ENCODE measurements around the gene CEP63. TPM values are rescaled to one million over a fixed set of nuclear protein-coding genes. Genes with fewer than 3 reads are reported as not detected.

Gene CEP63
- total RNA-seq, 1 experiment from 2014 or later = 19.1 TPM

DNA sequence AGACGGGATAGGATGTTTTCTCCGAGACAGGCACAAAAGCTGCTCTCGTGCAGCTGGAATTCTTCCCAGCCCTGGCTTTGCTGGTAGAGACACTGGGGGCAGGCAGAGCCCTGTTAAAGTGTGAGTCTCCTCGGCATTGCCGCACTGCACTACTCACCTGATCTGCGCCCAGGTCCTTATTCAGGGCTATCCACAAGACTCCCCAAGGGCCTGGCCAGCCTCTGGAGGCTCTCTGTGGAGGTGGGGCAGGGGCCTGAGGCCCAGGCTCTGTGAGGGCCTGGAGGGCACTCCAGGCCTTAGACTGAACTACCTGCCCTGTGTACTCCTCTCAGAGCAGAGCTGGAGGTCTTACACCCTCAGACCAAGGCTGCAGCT is 116.6 kb downstream of the CEP63 start:
- DNase-seq (ENCODE audit: low read depth, low spot score) (no peak), ATAC-seq (no peak)

DNA sequence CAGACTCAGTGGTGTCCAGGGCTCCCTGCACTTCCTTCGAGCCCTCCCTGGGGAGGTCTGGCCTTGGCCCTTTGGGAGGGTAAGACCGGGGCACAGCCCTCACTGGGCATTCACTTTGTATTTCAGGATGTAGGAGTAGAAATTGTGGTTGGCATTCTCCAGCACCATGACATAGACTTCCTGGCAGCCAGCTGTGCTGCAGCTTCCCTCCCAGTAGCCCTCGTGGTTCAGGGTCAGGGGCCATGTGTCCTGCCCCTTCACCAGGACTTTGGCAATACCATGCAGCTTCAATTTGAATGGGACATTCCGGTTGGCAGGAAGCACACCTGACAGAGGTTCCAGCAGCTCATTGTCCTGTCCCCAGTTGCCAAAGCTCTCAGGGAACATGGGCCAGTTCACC is 117.6 kb downstream of the CEP63 start:
- Histone ChIP-seq H3K79me2 (ENCODE audit: insufficient read depth, low read length) (no peaks in the 10 kb centered on the region), H3K9me2 (ENCODE audit: insufficient read depth) (no peaks in the 10 kb centered on the region), H2AFZ (ENCODE audit: low read depth, low read length, poor library complexity, severe bottlenecking) (no peak overlapping the region), H3K4me1 (ENCODE audit: control insufficient read depth in 1 of 2, insufficient read depth in 2 of 2, low read length in 2 of 2) (peaks cover 0 to 5% of the 10 kb centered on the region in 2 experiments; a peak in 1 of 4 replicates), H3K27ac (ENCODE audit: low read depth, low read length) (no peak overlapping the region), H3K9me3 (ENCODE audit: control insufficient read depth in 1 of 2, insufficient read depth in 1 of 2, low read depth in 1 of 2, low read length in 2 of 2) (no peaks in the 10 kb centered on the region), H3K4me2 (ENCODE audit: low read length) (no peak overlapping the region), H3K27me3 (ENCODE audit: insufficient read depth, low read length) (peaks cover 20% of the 10 kb centered on the region; the same call in 1 of the 2 replicates), H3K36me3 (ENCODE audit: control insufficient read depth in 1 of 2, insufficient read depth in 2 of 2, low read length in 2 of 2) (no peaks in the 10 kb centered on the region), H3K4me3 (replicated peaks in 1 of 2; ENCODE audit: low read depth in 1 of 2, low read length in 2 of 2) (no peak overlapping the region), H3K9ac (ENCODE audit: low read length) (no peak overlapping the region), H4K20me1 (ENCODE audit: insufficient read depth) (no peaks in the 10 kb centered on the region)
- ChIA-PET CTCF (interaction anchor here (4.2 kb wide), 1 partner anchor 151 kb away, joined by 29 read pairs; no protein-coding TSS in a partner anchor), POLR2A (no interaction called here), RAD21 (ENCODE audit: low non-redundant PET in 1 of 2, low total read pairs in 2 of 2, uncharacterized antibody in 2 of 2, unreplicated experiment in 2 of 2) (no interaction called here)
- DNase-seq (ENCODE audit: low read depth, low spot score) (no peak), ATAC-seq (no peak)
- intact Hi-C loops (cut with micrococcal nuclease) = loop anchor here (5.0 kb wide), 3 partner anchors 899 to 1439 kb away; no protein-coding TSS in a partner anchor
- TF ChIP-seq EGR1 (IDR thresholded peaks at IDR 0.05; ENCODE audit: low read depth) (no peak), EZH2 (IDR thresholded peaks at IDR 0.05) (no peak), YY1 (IDR thresholded peaks at IDR 0.05; ENCODE audit: extremely low read depth, insufficient replicate concordance, low read depth, low read length) (no peak), ZFX (IDR thresholded peaks at IDR 0.05) (no peak)
- no TSS peak for BruUV-seq (replicated peaks)

More for the DNA sequence above, 116.6 kb downstream of the CEP63 start:
- peaks cover 0 to 5% of the 10 kb centered on the region in 2 experiments; a peak in 1 of 4 replicates for H3K4me1 ChIP-seq (ENCODE audit: control insufficient read depth in 1 of 2, insufficient read depth in 2 of 2, low read length in 2 of 2)
- no peaks in the 10 kb centered on the region for H3K36me3 ChIP-seq (ENCODE audit: control insufficient read depth in 1 of 2, insufficient read depth in 2 of 2, low read length in 2 of 2)
- no peak overlapping the region for H3K4me3 ChIP-seq (replicated peaks in 1 of 2; ENCODE audit: low read depth in 1 of 2, low read length in 2 of 2)
- no peak overlapping the region for H3K27ac ChIP-seq (ENCODE audit: low read depth, low read length)
- BruUV-seq (replicated peaks) = no TSS peak
- no peaks in the 10 kb centered on the region for H3K9me3 ChIP-seq (ENCODE audit: control insufficient read depth in 1 of 2, insufficient read depth in 1 of 2, low read depth in 1 of 2, low read length in 2 of 2)
- H4K20me1 ChIP-seq (ENCODE audit: insufficient read depth) = no peaks in the 10 kb centered on the region
- ChIA-PET RAD21 (ENCODE audit: low non-redundant PET in 1 of 2, low total read pairs in 2 of 2, uncharacterized antibody in 2 of 2, unreplicated experiment in 2 of 2) (no interaction called here), POLR2A (no interaction called here), CTCF (interaction anchor here (4.2 kb wide), 1 partner anchor 153 kb away, joined by 29 read pairs; no protein-coding TSS in a partner anchor)
- no peaks in the 10 kb centered on the region for H3K9me2 ChIP-seq (ENCODE audit: insufficient read depth)
- H3K9ac ChIP-seq (ENCODE audit: low read length) = no peak overlapping the region
- peaks cover 15% of the 10 kb centered on the region; the same call in 1 of the 2 replicates for H3K27me3 ChIP-seq (ENCODE audit: insufficient read depth, low read length)
- intact Hi-C loops (cut with micrococcal nuclease) = loop anchor here (5.0 kb wide), 3 partner anchors 900 to 1440 kb away; no protein-coding TSS in a partner anchor
- no peak for TF ChIP-seq SIN3A (IDR thresholded peaks at IDR 0.05; ENCODE audit: low read depth)
- TF ChIP-seq, protein P1, sequence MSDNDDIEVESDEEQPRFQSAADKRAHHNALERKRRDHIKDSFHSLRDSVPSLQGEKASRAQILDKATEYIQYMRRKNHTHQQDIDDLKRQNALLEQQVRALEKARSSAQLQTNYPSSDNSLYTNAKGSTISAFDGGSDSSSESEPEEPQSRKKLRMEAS (IDR thresholded peaks at IDR 0.05) = no peak
- no peak for TF ChIP-seq ELF1 (IDR thresholded peaks at IDR 0.05; ENCODE audit: borderline replicate concordance, low read depth)
- H3K4me2 ChIP-seq (ENCODE audit: low read length) = no peak overlapping the region
- H3K79me2 ChIP-seq (ENCODE audit: insufficient read depth, low read length) = no peaks in the 10 kb centered on the region
- H2AFZ ChIP-seq (ENCODE audit: low read depth, low read length, poor library complexity, severe bottlenecking) = no peak overlapping the region

All from HCT116 (cell line).